Upper lobe of left lung (tissue), 4 donors: ENCODE measurements around the gene EIF5AL1.
A peak's percentile ranks its signal among the peaks of the same experiment; 100 is the strongest.

Experiments used
- EP300 ChIP-seq, 4 donors: sonication (generic); formaldehyde crosslinking; IDR thresholded peaks; one replicate each; pipeline ENCODE4 v1.5.1; 2017; ENCODE audit warnings: antibody characterized with exemption in 4 of 4, control low read depth in 2 of 4
- POLR2A ChIP-seq, 4 donors: fragments of 450-650 bp; IDR thresholded peaks; one replicate each; pipeline ENCODE4 v1.5.1; 2016 to 2017; ENCODE audit warnings: antibody characterized with exemption in 4 of 4, mild to moderate bottlenecking in 2 of 4
- TF ChIP-seq, protein P1 (sequence below), 6 experiments: fragments of 450-650 bp in 4 of 6; fragments of 200-600 bp in 2 of 6; sonication (generic) in 2 of 6; IDR thresholded peaks; one replicate each; pipeline ENCODE4 v1.5.1; 2016 to 2019; ENCODE audit warnings: antibody characterized with exemption in 6 of 6

DNA sequence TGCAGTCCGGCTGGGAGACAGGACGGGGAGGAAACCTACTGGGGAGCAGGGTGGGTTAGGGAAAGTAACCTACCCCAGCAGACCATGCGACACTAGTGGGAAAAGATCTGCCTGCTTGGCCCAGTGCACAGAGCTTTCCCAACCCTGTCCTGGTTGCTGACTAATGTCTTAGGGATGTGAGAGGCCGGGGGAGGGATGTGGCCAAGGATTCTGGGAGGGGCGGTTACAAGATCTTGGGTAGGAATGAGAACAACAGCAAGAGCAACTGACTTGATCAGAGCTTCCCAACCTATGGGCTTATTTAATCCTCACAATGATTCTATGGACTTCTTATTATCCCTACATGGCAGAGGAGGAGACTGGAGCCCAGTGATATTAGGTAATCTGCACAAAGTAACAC, 24.0 kb upstream of the EIF5AL1 start:
- TF ChIP-seq, protein P1, sequence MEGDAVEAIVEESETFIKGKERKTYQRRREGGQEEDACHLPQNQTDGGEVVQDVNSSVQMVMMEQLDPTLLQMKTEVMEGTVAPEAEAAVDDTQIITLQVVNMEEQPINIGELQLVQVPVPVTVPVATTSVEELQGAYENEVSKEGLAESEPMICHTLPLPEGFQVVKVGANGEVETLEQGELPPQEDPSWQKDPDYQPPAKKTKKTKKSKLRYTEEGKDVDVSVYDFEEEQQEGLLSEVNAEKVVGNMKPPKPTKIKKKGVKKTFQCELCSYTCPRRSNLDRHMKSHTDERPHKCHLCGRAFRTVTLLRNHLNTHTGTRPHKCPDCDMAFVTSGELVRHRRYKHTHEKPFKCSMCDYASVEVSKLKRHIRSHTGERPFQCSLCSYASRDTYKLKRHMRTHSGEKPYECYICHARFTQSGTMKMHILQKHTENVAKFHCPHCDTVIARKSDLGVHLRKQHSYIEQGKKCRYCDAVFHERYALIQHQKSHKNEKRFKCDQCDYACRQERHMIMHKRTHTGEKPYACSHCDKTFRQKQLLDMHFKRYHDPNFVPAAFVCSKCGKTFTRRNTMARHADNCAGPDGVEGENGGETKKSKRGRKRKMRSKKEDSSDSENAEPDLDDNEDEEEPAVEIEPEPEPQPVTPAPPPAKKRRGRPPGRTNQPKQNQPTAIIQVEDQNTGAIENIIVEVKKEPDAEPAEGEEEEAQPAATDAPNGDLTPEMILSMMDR (IDR thresholded peaks at IDR 0.05), result no peak
- peak in 1 of 4 donors; percentile 27 for TF ChIP-seq EP300 (IDR thresholded peaks at IDR 0.05)
- TF ChIP-seq POLR2A (IDR thresholded peaks at IDR 0.05), result no peak
